ENCODE data around the gene CLEC5A.
"Not testable (repeated sequence)": the region's sequence is repeated elsewhere in the genome, so short reads cannot be mapped to it uniquely, and the experiment has no call there.

DNA sequence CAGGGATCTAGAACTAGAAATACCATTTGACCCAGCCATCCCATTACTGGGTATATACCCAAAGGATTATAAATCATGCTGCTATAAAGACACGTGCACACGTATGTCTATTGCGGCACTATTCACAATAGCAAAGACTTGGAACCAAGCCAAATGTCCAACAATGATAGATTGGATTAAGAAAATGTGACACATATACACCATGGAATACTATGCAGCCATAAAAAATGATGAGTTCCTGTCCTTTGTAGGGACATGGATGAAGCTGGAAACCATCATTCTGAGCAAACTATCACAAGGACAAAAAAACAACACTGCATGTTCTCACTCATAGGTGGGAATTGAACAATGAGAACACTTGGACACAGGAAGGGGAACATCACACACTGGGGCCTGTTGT is 47.4 kb downstream of the CLEC5A start:
- TF ChIP-seq, protein P1, sequence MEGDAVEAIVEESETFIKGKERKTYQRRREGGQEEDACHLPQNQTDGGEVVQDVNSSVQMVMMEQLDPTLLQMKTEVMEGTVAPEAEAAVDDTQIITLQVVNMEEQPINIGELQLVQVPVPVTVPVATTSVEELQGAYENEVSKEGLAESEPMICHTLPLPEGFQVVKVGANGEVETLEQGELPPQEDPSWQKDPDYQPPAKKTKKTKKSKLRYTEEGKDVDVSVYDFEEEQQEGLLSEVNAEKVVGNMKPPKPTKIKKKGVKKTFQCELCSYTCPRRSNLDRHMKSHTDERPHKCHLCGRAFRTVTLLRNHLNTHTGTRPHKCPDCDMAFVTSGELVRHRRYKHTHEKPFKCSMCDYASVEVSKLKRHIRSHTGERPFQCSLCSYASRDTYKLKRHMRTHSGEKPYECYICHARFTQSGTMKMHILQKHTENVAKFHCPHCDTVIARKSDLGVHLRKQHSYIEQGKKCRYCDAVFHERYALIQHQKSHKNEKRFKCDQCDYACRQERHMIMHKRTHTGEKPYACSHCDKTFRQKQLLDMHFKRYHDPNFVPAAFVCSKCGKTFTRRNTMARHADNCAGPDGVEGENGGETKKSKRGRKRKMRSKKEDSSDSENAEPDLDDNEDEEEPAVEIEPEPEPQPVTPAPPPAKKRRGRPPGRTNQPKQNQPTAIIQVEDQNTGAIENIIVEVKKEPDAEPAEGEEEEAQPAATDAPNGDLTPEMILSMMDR (IDR thresholded peaks at IDR 0.05; ENCODE audit: low read depth, low read length) = not testable (repeated sequence)
- not testable (repeated sequence) for TF ChIP-seq MYC (IDR thresholded peaks at IDR 0.05; ENCODE audit: low read depth, low read length); MAX (IDR thresholded peaks at IDR 0.05; ENCODE audit: low read depth, low read length); POLR2A (IDR thresholded peaks at IDR 0.05; ENCODE audit: extremely low read depth, insufficient read length)

All from NB4 (cell line).